Measurements from ENCODE around the gene XRRA1. TPM values are rescaled to one million over a fixed set of nuclear protein-coding genes. Genes with fewer than 3 reads are reported as not detected.

XRRA1 gene
- total and polyA plus RNA-seq, 2 of the 13 experiments (the other 11 are each of a cell fraction or from before 2014, with no cell fraction given): 7.6 to 10.5 TPM

GRCh38 chr11:74838188-74838587 is 110.7 kb downstream of the XRRA1 start:
- ChIA-PET POLR2A (interaction anchor here (1.6 kb wide), 1 partner anchor 12 kb away, joined by 4 read pairs; no protein-coding TSS in a partner anchor), CTCF (ENCODE audit: low intra/inter-chr PET ratio, low total read pairs) (no interaction called here)
- no peak overlapping the region for H3K27ac ChIP-seq (ENCODE audit: extremely low read length, insufficient read depth, low read length)
- ATAC-seq (no peak), DNase-seq (ENCODE audit: low spot score) (no peak), FAIRE-seq (no peak)
- H3K9me3 ChIP-seq (ENCODE audit: low read length): no peaks in the 10 kb centered on the region
- no peaks in the 10 kb centered on the region for H3K27me3 ChIP-seq (ENCODE audit: control insufficient read depth in 1 of 2, insufficient read depth in 2 of 2, low read length in 2 of 2)
- 90% methylated on average over 1 of the region's 1 CpG for WGBS (ENCODE audit: low lambda C conversion rate)
- peaks cover 14% of the 10 kb centered on the region for H3K4me1 ChIP-seq (ENCODE audit: insufficient read depth, low read length)
- TF ChIP-seq RBM22 (optimal IDR thresholded peaks at IDR 0.05; ENCODE audit: low read length) (peak; percentile 48), CBX5 (CRISPR knock-in tag; IDR thresholded peaks at IDR 0.05; ENCODE audit: borderline replicate concordance) (no peak)
- no TSS peak for BruUV-seq (replicated peaks)
- no peak overlapping the region for H3K4me3 ChIP-seq (replicated peaks in 1 of 3; ENCODE audit: insufficient read depth in 1 of 3, low read depth in 2 of 3, low read length in 3 of 3)
- no peak overlapping the region for H3K4me2 ChIP-seq (ENCODE audit: low read depth, low read length)
- H3K36me3 ChIP-seq (replicated peaks in 1 of 2; ENCODE audit: control insufficient read depth in 1 of 2, insufficient read depth in 2 of 2, low read length in 2 of 2): peaks cover 12 to 65% of the 10 kb centered on the region in 2 experiments
- H3K9ac ChIP-seq (ENCODE audit: insufficient read depth, low read depth, low read length): no peak overlapping the region
- no peaks in the 10 kb centered on the region for H3K79me2 ChIP-seq (ENCODE audit: insufficient read depth, low read length)
- in situ Hi-C loops (cut with HindIII; ENCODE audit: extremely low pct_ligation_motif_present, low pct_unique_long_range_greater_than_20kb): no loop called here
- H2AFZ ChIP-seq (ENCODE audit: low read length): no peak overlapping the region
- intact Hi-C loops (cut with micrococcal nuclease; ENCODE audit: unreplicated experiment): no loop called here
- H4K20me1 ChIP-seq (ENCODE audit: insufficient read depth, low read length): no peaks in the 10 kb centered on the region

- POLR2A ChIA-PET: interaction anchor here (1.6 kb wide), 1 partner anchor 13 kb away, joined by 4 read pairs; no protein-coding TSS in a partner anchor
- no peak overlapping the region for H3K4me2 ChIP-seq (ENCODE audit: low read depth, low read length)
- peaks cover 12 to 63% of the 10 kb centered on the region in 2 experiments for H3K36me3 ChIP-seq (replicated peaks in 1 of 2; ENCODE audit: control insufficient read depth in 1 of 2, insufficient read depth in 2 of 2, low read length in 2 of 2)
- no peaks in the 10 kb centered on the region for H3K27me3 ChIP-seq (ENCODE audit: control insufficient read depth in 1 of 2, insufficient read depth in 2 of 2, low read length in 2 of 2)
- no peak overlapping the region for H3K27ac ChIP-seq (ENCODE audit: extremely low read length, insufficient read depth, low read length)
- no peak overlapping the region for H3K9ac ChIP-seq (ENCODE audit: insufficient read depth, low read depth, low read length)
- no peak for TF ChIP-seq MAFG (CRISPR knock-in tag; IDR thresholded peaks at IDR 0.05)
- TF ChIP-seq ESRRA (CRISPR knock-in tag; IDR thresholded peaks at IDR 0.05; ENCODE audit: low read depth): no peak
- no peak for TF ChIP-seq ISX (CRISPR knock-in tag; conservative IDR thresholded peaks at IDR 0.05)
- TF ChIP-seq ZNF619 (CRISPR knock-in tag; IDR thresholded peaks at IDR 0.05): no peak
- TF ChIP-seq ZNF441 (CRISPR knock-in tag; IDR thresholded peaks at IDR 0.05; ENCODE audit: borderline replicate concordance): no peak
- no peak for TF ChIP-seq ZMYM4 (CRISPR knock-in tag; IDR thresholded peaks at IDR 0.05)
- TF ChIP-seq, protein P1, sequence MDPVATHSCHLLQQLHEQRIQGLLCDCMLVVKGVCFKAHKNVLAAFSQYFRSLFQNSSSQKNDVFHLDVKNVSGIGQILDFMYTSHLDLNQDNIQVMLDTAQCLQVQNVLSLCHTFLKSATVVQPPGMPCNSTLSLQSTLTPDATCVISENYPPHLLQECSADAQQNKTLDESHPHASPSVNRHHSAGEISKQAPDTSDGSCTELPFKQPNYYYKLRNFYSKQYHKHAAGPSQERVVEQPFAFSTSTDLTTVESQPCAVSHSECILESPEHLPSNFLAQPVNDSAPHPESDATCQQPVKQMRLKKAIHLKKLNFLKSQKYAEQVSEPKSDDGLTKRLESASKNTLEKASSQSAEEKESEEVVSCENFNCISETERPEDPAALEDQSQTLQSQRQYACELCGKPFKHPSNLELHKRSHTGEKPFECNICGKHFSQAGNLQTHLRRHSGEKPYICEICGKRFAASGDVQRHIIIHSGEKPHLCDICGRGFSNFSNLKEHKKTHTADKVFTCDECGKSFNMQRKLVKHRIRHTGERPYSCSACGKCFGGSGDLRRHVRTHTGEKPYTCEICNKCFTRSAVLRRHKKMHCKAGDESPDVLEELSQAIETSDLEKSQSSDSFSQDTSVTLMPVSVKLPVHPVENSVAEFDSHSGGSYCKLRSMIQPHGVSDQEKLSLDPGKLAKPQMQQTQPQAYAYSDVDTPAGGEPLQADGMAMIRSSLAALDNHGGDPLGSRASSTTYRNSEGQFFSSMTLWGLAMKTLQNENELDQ (CRISPR knock-in tag; IDR thresholded peaks at IDR 0.05; ENCODE audit: borderline replicate concordance): no peak
- no peak for TF ChIP-seq KLF6 (CRISPR knock-in tag; IDR thresholded peaks at IDR 0.05)
- TF ChIP-seq, protein P2, sequence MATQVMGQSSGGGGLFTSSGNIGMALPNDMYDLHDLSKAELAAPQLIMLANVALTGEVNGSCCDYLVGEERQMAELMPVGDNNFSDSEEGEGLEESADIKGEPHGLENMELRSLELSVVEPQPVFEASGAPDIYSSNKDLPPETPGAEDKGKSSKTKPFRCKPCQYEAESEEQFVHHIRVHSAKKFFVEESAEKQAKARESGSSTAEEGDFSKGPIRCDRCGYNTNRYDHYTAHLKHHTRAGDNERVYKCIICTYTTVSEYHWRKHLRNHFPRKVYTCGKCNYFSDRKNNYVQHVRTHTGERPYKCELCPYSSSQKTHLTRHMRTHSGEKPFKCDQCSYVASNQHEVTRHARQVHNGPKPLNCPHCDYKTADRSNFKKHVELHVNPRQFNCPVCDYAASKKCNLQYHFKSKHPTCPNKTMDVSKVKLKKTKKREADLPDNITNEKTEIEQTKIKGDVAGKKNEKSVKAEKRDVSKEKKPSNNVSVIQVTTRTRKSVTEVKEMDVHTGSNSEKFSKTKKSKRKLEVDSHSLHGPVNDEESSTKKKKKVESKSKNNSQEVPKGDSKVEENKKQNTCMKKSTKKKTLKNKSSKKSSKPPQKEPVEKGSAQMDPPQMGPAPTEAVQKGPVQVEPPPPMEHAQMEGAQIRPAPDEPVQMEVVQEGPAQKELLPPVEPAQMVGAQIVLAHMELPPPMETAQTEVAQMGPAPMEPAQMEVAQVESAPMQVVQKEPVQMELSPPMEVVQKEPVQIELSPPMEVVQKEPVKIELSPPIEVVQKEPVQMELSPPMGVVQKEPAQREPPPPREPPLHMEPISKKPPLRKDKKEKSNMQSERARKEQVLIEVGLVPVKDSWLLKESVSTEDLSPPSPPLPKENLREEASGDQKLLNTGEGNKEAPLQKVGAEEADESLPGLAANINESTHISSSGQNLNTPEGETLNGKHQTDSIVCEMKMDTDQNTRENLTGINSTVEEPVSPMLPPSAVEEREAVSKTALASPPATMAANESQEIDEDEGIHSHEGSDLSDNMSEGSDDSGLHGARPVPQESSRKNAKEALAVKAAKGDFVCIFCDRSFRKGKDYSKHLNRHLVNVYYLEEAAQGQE (IDR thresholded peaks at IDR 0.05; ENCODE audit: borderline replicate concordance in 1 of 2, low read depth in 1 of 2, low read length in 2 of 2): no peak
- TF ChIP-seq ONECUT2 (CRISPR knock-in tag; IDR thresholded peaks at IDR 0.05): no peak
- CTCF ChIA-PET (ENCODE audit: low intra/inter-chr PET ratio, low total read pairs): no interaction called here
- no peaks in the 10 kb centered on the region for H3K79me2 ChIP-seq (ENCODE audit: insufficient read depth, low read length)
- TSS peak; percentile 20 for BruUV-seq (replicated peaks)
- in situ Hi-C loops (cut with HindIII; ENCODE audit: extremely low pct_ligation_motif_present, low pct_unique_long_range_greater_than_20kb): no loop called here
- ATAC-seq: no peak
- no peak for DNase-seq (ENCODE audit: low spot score)
- FAIRE-seq: no peak
- no peaks in the 10 kb centered on the region for H3K9me3 ChIP-seq (ENCODE audit: low read length)
- no peaks in the 10 kb centered on the region for H4K20me1 ChIP-seq (ENCODE audit: insufficient read depth, low read length)
- peaks cover 11% of the 10 kb centered on the region for H3K4me1 ChIP-seq (ENCODE audit: insufficient read depth, low read length)
- H2AFZ ChIP-seq (ENCODE audit: low read length): no peak overlapping the region
- intact Hi-C loops (cut with micrococcal nuclease; ENCODE audit: unreplicated experiment): no loop called here
- 90% methylated on average over 1 of the region's 1 CpG for WGBS (ENCODE audit: low lambda C conversion rate)
- H3K4me3 ChIP-seq (replicated peaks in 1 of 3; ENCODE audit: insufficient read depth in 1 of 3, low read depth in 2 of 3, low read length in 3 of 3): no peak overlapping the region
Observed at GRCh38 chr11:74837191-74837590, 111.7 kb downstream of the XRRA1 start.
